ENCODE data around the gene HNRNPA2B1.
"Not testable (repeated sequence)": the region's sequence is repeated elsewhere in the genome, so short reads cannot be mapped to it uniquely, and the experiment has no call there.

Gene HNRNPA2B1

DNA sequence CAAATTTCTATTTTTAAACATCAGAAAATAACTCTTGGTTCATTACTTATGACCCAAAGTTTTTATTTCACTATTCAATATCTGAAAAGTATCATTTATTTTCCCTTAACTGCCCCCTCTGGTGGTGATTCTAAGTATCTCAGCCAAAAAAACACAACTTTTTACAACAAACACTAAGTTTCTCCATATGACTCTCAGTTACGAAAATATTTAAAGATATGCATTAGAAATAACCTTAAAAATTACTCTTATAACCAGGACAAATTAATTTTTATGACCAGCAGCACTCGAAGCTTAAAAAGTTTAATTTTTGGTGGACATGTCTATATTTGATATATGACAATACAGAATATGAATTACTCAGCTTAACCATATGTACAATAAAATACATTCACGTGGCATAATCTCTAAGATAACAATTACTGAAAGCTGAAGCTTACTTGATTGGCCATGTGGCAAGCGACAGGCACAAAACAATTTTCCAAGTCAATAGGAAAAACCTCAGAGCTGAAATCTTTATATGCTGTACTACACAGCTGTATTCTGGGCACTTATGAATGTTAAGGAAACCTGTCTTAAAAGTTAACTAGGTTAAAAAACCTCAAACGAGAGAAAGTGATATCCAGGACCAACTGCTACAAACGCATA lies 2.3 kb downstream of the HNRNPA2B1 start:
- no peak for DNase-seq

DNA sequence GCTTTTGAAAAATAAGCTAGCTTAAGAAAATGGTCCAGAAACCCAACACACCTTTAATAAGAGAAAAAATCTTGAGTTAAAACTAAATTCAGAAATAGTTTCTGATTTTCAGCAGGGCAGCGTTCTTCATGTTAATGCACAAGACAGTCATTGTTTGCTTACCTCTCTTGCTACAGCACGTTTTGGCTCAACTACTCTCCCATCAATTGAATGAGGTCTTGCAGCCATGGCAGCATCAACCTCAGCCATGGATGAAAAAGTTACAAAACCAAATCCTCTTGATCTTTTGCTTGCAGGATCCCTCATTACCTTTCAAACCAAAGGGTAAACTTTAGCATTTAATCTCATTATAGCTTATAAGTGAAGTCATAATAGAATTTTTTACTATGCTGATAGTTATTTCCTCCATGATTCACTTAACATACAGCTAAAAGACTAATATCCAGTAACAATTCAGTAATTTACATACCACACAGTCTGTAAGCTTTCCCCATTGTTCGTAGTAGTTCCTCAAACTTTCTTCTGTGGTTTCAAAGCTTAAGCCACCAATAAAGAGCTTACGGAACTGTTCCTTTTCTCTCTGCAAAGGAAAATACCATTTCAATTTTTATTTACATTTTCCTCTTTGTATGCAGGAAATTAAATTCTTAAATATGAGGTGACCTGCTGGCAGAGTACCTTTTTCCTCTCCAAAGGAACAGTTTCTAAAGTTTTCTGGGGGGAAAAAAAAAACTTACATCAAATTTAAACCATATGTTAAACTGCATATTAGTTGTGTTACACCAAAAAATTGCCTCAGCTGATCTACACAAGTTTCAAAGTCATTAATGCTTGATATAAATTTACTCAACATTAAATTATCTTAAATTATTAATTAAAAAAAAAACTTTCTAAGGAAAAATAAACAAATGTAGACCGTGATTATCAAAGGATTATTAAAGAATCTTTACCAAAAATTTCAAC lies 3.1 kb downstream of the HNRNPA2B1 start:
- peak; percentile 38 for DNase-seq

DNA sequence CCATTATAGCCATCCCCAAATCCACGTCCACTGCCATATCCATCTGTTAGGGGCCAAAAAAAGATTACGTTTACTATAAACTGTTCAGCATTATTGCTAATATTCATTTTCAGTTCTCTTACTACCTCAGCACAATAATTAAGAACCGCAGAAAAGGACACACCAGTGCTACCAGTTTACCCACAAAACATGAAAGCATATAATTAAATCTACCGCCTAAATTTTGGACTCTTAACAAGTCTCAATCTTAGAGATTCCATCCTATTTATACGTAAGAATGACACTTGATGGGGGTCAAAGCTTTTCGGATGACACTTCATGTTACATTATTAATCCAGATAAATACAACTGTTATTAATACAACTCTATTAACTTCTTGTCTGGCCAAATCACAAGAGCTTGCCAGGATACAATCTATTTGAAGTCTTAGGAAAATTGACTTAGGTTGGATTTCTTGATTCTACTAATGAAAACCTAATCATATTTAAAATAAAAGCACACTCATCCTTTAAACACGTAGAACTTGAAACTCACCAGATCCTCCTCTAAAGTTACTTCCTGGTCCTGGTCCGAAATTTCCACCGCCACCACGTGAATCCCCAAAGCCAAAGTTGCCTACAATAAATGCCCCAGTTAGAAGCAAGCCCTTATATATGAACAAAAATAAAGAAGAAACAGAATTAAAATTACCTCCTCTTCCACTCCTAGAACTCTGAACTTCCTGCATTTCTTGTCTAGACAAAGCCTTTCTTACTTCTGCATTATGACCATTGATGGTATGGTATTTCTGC lies 4.5 kb downstream of the HNRNPA2B1 start:
- DNase-seq: no peak

DNA sequence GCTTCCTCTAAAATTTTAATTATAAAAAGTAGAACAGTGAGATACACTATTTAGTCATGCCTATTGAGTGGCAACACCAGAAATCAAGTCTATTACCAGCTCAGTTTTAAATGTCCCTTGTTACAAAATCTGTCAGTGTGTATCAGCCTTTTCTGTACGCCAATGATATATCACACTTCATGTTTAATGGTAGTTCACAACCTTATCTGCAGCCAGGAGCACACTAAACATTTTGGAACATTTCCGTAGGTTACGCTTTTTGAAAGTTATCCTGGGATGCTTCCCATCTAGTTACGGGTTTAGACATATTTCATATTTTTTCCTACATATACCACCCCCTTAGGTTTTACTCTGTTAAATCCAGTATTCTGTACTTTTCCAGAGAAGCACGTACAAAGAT lies 5.4 kb downstream of the HNRNPA2B1 start:
- DNase-seq: no peak

DNA sequence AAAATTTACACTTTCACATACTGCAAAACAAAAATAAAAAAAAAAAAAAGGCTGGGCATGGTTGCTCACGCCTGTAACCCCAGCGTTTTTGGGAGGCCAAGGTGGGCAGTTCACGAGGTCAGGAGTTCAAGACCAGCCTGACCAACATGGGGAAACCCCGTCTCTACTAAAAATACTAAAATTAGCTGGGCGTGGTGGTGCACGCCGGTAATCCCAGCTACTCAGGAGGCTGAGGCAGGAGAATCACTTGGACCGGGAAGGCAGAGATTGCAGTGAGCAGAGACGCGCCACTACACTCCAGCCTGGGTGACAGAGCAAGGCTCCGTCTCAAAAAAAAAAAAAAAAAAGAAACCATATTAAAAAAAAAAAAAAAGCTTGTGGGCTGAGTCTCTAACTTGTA lies 5.8 kb downstream of the HNRNPA2B1 start:
- not testable (repeated sequence) for DNase-seq

DNA sequence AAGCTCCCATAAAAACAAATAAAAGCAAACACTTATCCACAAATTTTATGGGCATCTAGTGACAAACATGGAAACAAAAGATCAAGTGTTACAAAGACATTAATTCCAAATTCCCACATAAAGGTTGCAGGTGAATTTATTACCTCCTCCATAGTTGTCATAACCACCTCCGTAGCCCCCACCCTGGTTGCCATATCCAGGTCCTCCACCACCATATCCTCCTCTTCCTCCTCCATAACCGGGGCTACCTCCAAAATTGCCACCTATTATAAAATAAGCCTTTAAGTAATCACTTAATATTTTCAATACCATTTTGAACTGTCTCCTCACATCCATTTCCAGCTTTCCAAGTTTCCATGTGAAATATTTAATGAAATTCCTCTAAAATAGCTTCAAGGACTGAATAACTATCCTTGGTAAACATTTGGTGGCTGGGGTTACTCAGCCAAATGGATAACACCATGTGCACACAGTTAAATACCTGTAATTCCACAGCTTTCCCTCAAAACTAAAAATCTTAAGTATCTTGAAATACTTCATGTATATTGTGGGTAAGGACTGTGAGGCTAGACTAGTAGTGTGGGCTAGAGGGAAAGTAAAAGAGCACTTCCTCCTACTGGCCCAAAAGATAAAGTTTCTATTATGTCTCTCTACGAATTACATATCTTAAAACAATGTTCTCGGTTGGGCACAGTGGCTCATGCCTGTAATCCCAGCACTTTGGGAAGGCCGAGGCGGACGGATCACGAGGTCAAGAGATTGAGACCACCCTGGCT lies 6.9 kb downstream of the HNRNPA2B1 start:
- no peak for DNase-seq

DNA sequence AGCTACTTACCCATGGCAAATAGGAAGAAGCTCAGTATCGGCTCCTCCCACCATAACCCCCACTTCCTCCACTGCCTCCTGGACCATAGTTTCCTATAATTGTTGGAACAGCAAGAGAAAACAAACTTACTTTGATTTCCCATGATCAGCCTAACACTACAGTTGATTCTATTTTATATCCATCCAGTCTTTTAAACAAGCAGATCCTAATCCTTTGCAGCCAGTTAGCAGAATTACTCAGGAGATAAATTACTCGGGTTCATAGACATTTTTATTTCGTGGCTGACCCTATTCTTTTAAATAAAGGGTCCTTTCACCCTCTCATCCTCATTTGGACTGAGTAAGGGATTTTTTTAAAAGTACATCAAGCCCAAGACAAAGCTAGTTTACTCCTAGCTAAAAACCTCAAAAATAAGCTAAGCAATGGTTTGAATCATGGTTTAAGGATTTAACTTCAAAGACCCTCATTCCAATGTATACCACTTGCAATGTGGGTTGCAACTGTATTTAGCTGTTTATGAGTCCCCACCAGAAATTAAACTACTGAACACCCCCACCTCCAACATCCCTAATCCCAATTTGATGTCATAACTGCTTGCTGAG lies 8.0 kb downstream of the HNRNPA2B1 start:
- DNase-seq: no peak

DNA sequence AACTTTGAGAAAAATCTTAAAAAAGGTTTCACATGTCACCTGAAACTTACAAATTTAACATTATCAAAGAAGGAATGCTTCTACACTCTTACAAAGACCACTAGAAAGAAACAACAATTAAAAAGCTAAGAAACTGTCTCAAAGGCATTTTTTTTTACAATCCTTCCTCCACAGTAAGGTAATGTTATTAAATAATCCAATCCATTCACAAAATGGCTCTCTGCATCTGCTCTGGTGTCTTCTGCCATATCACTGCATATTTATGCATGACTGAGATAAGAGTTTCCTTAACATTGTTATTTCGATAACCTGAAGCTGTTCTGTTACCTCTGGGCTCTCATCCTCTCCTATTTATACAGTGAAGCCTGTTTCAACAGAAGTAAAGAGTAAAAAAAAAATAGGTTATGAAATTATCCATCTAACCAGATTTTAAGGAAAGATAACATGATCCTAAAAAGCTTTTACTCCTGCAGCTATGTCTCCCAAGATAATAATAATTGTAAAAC lies 8.5 kb downstream of the HNRNPA2B1 start:
- no peak for DNase-seq

DNA sequence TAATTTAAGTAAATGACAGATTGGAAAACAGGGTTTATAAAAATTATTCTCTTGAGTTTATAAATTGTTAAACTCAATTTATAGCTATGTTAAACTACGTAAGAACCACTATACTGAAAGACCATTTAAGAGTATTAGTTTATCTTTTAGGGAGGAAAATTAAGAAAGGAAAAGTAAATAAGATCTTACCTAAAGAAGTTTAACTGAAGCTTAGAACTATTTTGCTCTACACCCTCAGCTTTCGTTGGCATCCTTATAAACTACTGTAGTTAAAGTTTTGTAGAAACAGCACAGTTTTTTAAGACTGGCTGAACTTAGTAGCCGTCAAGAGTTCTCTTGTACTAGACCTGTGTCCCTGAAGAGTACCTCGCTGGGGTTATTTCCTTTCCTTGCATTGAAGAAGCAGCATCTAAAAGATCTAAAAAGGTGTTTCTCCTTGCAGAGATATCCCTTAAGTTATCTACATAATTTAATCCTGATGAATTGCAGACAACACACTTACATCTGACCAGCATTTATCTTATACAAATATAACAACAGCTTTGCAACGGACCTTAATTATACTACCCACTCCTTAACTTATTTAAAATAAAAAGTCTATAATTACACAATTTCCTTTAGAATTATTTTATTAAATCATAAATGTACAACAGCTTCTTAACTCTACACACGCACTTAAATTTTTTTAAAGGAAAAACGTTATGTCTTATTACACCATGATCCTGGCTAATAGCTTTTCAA lies 9.1 kb downstream of the HNRNPA2B1 start:
- DNase-seq: no peak

DNA sequence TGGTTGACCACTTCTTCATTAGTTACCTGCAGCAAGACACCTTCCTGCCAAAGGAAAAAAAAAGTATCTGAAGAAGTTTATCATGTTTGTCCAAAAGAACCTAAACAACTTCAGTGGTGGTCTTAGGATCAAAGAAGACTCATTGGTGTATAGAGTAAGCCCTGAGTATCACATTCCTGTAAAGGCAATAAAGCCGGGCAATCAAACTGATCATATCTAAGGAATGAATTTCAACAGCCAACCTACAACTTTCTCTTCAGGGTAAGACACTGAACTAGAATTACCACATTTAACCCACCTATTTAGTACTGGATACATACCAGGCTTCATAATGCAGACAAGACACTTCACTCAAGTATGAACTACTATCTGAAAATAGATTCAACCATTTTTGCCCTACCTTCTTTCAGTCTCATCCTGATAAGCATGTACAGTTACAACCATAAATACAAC lies 10.1 kb downstream of the HNRNPA2B1 start:
- no peak for DNase-seq

DNA sequence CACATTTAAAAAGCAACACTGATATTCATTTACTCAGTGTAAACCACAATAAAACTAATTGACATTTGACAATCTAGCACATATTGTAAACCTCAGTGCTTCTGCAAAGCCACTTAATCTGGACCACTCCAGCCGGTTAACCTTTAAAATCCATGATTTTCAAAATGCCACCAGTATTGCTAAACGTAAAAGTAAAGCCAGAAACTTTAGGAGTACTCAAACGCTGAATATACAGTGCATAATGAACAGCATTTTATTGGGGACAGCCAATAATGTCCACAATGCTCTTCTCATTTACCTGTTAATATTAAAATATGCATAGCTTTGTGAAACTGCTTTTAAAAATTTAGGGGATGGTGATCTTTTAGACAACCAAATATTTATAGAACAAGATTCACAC lies 10.8 kb downstream of the HNRNPA2B1 start:
- DNase-seq: no peak

DNA sequence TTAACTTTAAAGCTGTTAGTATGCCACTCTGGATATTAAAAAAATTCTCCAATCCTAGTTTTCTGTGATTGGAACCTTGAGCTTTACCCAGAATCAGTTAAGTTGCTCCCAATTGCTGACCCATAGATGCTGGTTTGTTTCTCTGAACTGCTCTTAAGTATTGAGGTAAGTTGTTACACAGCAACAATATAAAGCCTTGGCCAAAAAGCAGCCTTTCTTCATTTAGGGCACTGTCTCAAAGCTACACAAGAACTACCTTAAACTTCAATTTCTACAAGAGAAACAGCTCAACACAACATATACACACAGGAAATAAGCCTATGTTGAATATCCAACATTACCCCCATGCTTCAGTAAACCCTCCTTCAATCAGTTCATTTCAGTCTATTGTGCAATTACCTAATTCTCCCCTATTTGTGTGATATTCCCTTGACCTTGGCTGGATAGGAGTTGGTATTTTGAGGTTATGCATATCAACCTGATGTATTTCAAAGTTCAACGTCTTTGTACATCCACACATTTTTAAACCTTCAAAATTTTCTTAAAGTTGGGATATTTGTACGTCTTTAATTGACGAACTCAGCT lies 11.5 kb downstream of the HNRNPA2B1 start:
- no peak for DNase-seq

DNA sequence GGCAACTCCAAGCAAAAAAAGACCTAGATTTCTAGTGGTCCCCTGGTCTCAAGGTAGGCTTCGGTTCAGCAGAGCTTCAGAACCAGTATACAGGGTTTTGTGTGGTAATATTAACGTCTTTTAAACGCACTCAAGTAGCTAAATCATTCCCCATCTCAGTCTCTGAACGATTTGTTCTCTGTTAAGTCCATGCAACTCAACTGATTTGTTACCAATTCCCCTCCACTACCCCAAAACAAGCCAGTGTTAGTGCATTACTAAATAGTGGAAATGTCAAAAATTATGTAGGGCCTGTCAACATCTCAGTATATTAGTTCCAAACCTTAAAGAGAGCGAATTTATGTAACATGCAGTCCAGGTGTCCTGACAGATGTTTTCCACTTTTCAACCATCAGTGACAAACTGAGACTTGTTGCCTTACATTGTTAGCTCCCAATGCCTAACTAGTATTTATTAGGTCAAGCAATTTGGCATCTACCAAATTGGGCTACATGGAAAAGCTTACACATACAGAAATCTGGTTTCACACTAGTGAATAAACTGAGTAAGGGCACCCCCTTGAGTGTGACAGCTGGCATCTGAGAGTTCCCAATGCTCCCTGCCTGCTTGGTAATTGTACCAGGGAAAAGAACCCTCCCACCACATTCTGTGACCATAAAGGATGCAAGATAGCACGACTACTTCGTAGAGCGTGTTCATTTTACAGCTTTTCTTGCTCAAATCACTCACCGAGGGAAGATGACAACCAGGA lies 12.2 kb downstream of the HNRNPA2B1 start:
- no peak for DNase-seq

DNA sequence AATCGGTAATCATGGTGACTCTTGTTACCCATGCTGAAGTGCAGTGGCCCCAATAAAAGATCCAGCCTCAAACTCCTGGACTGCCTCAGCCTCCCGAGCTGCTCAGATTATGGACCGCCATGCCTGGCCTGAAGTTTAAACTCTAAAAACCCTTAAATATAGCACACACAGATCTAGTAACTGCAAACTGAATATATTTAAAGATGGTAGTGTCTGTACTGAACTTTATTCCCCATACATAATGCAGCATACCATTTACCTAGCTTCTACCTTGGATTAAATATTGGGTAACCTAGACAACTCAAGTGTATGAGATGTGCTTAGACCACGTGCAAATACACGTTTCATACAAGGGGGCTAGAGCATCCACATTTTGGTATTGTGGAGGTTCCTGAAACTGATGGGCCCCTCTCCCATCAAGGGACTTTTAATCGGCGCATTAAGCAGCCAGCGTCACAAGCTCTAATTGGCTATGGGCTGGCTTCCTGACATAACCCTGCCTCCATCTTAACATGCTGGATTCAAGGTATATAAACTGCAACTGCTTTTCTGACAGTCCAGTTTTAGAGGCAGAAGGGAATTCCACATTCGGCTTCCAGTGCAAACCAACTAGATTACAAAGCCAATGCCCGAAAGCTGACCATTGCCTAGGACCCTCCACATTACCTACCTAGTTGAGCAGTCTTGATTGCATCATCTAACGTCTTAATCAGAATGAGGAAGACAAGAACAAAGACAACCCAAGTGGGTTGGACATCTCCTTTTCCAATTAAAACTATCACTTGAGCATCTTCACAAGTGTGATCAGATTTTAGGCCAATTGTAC lies 13.0 kb downstream of the HNRNPA2B1 start:
- DNase-seq: no peak

DNA sequence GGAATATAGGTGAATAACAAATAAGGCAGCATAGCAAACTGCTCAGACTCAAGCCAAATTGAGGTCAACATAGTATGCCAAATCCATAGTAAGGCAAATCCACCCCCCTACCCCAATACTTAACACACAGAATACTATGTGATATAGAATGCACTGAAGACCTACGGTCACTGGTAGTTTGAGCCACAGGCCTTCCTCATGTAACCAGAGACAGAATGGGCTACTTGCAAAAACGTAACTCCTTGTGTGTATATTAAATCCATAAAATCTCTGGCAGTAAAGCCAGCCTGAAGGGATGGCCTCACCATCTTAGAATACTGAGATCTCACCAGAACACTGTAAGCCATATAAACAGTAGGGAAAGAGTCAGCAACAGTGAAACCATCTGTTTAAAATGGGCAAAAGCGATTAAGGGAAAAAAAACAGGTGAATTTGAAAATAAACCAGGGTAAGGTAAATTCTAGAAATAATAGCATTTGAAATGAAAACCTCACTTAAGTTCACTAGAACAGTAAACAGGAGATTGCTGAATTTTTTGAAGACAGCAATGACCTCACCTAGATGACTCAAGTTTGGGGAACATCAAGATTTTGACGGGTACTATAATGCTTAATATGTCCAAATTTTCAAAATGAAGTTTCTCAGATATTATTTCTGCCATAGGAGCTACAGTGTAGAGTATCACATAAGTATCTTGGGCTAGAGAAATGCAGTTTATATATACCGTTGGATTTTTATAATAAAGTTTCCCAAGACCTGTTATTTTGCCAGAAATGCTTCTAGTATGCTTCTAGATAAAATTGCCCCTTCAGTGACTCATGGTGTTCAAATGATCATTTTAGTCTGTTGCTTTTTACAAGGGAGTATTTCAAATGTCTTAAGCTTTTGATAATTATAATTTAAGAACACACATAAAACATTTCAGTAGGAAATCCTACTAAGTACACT lies 13.9 kb downstream of the HNRNPA2B1 start:
- no peak for DNase-seq

DNA sequence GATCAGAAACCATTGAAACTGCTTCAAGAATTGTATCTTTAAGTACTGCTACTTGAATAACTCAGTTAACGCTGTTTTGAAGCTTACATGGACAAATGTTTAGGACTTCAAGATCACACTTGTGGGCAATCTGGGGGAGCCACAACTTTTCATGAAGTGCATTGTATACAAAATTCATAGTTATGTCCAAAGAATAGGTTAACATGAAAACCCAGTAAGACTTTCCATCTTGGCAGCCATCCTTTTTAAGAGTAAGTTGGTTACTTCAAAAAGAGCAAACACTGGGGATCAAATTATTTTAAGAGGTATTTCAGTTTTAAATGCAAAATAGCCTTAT lies 14.7 kb downstream of the HNRNPA2B1 start:
- no peak for DNase-seq

DNA sequence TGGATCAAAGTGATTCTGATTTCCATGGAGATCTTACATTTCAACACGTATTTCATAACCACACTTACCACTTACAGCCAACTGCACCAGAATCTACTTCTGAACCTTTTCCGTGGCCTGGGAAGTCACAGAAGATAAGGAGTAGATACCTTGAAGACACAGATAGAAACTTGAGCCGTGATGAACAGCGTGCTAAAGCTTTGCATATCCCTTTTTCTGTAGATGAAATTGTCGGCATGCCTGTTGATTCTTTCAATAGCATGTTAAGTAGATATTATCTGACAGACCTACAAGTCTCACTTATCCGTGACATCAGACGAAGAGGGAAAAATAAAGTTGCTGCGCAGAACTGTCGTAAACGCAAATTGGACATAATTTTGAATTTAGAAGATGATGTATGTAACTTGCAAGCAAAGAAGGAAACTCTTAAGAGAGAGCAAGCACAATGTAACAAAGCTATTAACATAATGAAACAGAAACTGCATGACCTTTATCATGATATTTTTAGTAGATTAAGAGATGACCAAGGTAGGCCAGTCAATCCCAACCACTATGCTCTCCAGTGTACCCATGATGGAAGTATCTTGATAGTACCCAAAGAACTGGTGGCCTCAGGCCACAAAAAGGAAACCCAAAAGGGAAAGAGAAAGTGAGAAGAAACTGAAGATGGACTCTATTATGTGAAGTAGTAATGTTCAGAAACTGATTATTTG lies 15.3 kb downstream of the HNRNPA2B1 start:
- DNase-seq: no peak
